Left lung (tissue), 10 donors: ENCODE data around the gene PRPS1. TPM values are rescaled to one million over a fixed set of nuclear protein-coding genes. Genes with fewer than 3 reads are reported as not detected.

ENCODE experiments used
- ATAC-seq: fragments of 200-7000 bp; cut with Tn5 transposase; one replicate; pipeline ENCODE4 v1.9.1; 2020; ENCODE audit warnings: moderate library complexity
- DNase-seq, 4 donors: peaks; one replicate each; pipeline ENCODE4 v3.0.0-alpha.2; 2013 to 2020
- H3K27ac ChIP-seq, 2 donors: fragments of 200-600 bp; sonication (generic) in 1 of 2; one replicate each; pipeline versions ENCODE4 v1.5.0 to v1.8.0; 2020 to 2021
- H3K27me3 ChIP-seq, 2 donors: fragments of 200-600 bp; sonication (generic) in 1 of 2; one replicate each; pipeline versions ENCODE4 v1.5.0 to v1.8.0; 2020 to 2021
- H3K36me3 ChIP-seq, 2 donors: fragments of 200-600 bp; sonication (generic) in 1 of 2; one replicate each; pipeline versions ENCODE4 v1.5.0 to v1.8.0; 2020 to 2021
- H3K4me1 ChIP-seq, 2 donors: fragments of 200-600 bp; one replicate each; pipeline ENCODE4 v1.8.0; 2021
- H3K4me3 ChIP-seq, 2 donors: fragments of 200-600 bp; sonication (generic) in 1 of 2; one replicate each; pipeline versions ENCODE4 v1.5.0 to v1.8.0; 2020 to 2021; ENCODE audit warnings: mild to moderate bottlenecking in 1 of 2
- H3K9me3 ChIP-seq, 2 donors: fragments of 200-600 bp; sonication (generic) in 1 of 2; one replicate each; pipeline versions ENCODE4 v1.5.0 to v1.8.0; 2020 to 2021
- intact Hi-C, 2 donors: fragments of 100-400 bp; cut with DNase I; formaldehyde crosslinking; loops; one replicate each; pipeline versions ENCODE4 v1.11.2 to v1.14.2; 2022
- polyA plus RNA-seq, 6 donors: library from polyadenylated mRNA; unstranded; fragments of 120-200 nt; gene quantifications; one replicate each; pipeline ENCODE4 v1.2.1, GENCODE V29; 2013; ENCODE audit not compliant: insufficient read length in 6 of 6
- total RNA-seq, 2 donors: library from RNA; stranded (reverse); fragmentation: NEBNext Ultra II Directional; extraction: Animal tissue kit (Norgen Biotek cat#: 25700); gene quantifications; one replicate each; pipeline ENCODE4 v1.2.1, GENCODE V29; 2021
- TF ChIP-seq, protein P1 (sequence below), 2 donors: fragments of 200-600 bp; sonication (generic) in 1 of 2; IDR thresholded peaks; one replicate each; pipeline versions ENCODE4 v1.5.0 to v1.8.0; 2021; ENCODE audit warnings: antibody characterized with exemption in 2 of 2
- donor health status: DM: no; HTN: yes; CAD: no.
- donor health status: DM: no; HTN: no; CAD: no.

Gene PRPS1
- total and polyA plus RNA-seq, 8 donors = 29.4 to 45.3 (median 42.2) TPM

DNA sequence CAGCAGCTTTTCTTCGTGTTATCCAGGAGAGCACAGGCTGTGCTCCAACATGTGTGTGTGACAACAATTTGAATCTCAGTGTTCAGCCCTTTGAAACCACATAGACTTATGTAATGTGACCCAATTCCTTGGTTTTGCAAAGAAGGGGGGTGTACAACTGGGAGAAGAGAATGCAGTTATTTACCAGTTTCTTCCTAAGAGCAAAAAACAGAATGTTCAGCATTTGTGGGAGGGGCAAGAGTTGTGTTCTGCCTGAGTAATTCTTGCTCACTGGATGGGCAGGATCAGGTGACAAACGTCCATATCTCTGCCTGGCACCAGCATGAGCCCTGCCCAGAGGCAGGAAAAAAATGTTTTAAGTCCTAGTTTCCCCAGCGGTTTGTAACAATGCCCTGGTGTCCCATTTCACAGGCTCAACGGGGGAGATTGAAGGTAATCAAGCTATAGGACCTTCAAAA, 72.0 kb downstream of the PRPS1 start:
- ATAC-seq (peak; percentile 85), DNase-seq (no peak)
- H3K4me3 ChIP-seq = no peak overlapping the region
- no peaks in the 10 kb centered on the region for H3K36me3 ChIP-seq
- H3K9me3 ChIP-seq = no peaks in the 10 kb centered on the region
- intact Hi-C loops = no loop called here
- TF ChIP-seq, protein P1, sequence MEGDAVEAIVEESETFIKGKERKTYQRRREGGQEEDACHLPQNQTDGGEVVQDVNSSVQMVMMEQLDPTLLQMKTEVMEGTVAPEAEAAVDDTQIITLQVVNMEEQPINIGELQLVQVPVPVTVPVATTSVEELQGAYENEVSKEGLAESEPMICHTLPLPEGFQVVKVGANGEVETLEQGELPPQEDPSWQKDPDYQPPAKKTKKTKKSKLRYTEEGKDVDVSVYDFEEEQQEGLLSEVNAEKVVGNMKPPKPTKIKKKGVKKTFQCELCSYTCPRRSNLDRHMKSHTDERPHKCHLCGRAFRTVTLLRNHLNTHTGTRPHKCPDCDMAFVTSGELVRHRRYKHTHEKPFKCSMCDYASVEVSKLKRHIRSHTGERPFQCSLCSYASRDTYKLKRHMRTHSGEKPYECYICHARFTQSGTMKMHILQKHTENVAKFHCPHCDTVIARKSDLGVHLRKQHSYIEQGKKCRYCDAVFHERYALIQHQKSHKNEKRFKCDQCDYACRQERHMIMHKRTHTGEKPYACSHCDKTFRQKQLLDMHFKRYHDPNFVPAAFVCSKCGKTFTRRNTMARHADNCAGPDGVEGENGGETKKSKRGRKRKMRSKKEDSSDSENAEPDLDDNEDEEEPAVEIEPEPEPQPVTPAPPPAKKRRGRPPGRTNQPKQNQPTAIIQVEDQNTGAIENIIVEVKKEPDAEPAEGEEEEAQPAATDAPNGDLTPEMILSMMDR (IDR thresholded peaks at IDR 0.05) = no peak
- peak overlapping the region; percentile 7 to 91 for H3K27ac ChIP-seq
- peaks cover 5 to 17% of the 10 kb centered on the region in 2 donors for H3K4me1 ChIP-seq
- H3K27me3 ChIP-seq = no peaks in the 10 kb centered on the region

Other genes with a start within 250 kb of the PRPS1 start
- under 1 TPM; 0.32 to 0.39 TPM for gene FRMPD3, start 178.9 kb upstream of the PRPS1 start, total RNA-seq
- gene FRMPD3, start 178.9 kb upstream of the PRPS1 start, polyA plus RNA-seq = 10 to 100 TPM in 1 of 6 donors, 1 to 10 TPM in 5; 6.9 to 10.6 (median 8.3) TPM
- 100 to 1,000 TPM; 137 to 156 TPM for gene TSC22D3, start 147.3 kb downstream of the PRPS1 start, total RNA-seq
- 100 to 1,000 TPM; 119 to 128 (median 123) TPM for gene TSC22D3, start 147.3 kb downstream of the PRPS1 start, polyA plus RNA-seq
- not detected for gene NCBP2L, start 149.2 kb downstream of the PRPS1 start, total RNA-seq
- under 1 TPM in 5 of 6 donors, not detected in 1; 0.14 to 0.38 (median 0.20) TPM for gene NCBP2L, start 149.2 kb downstream of the PRPS1 start, polyA plus RNA-seq
- gene MID2, start 197.4 kb downstream of the PRPS1 start, total RNA-seq = 10 to 100 TPM; 17.4 to 18.5 TPM
- gene MID2, start 197.4 kb downstream of the PRPS1 start, polyA plus RNA-seq = 10 to 100 TPM; 20.1 to 24.1 (median 21.1) TPM